SK-N-SH (cell line): ENCODE results near the gene C2CD3. TPM values are rescaled to one million over a fixed set of nuclear protein-coding genes. Genes with fewer than 3 reads are reported as not detected.

ENCODE experiments used
- CTCF ChIA-PET: fragments of 300-600, 350-600 bp; formaldehyde crosslinking; extraction: SDS; loops from one replicate; lab custom pipeline; 2021; lab: Yijun Ruan, JAX
- POLR2A ChIA-PET: fragments of 350-600 bp; sonication (Branson Sonifier 250); formaldehyde crosslinking; extraction: SDS; loops from one replicate; lab custom pipeline; 2020; ENCODE audit warnings: antibody characterized with exemption, inconsistent platforms; lab: Yijun Ruan, JAX
- DNase-seq: peaks from one replicate; pipeline ENCODE4 v3.0.0; 2012
- H2AFZ ChIP-seq: fragments of 200-600 bp; sonication (generic); 2 replicates; pipeline ENCODE4 v1.8.1; 2016; ENCODE audit warnings: antibody characterized with exemption, mild to moderate bottlenecking, low read depth
- H3F3A ChIP-seq: fragments of 200-600 bp; sonication (generic); replicated peaks from 2 replicates; pipeline ENCODE3; 2016; ENCODE audit warnings: antibody characterized with exemption, mild to moderate bottlenecking; ENCODE audit not compliant: insufficient read depth
- H3K27ac ChIP-seq, 2 experiments: fragments of 200-500 bp in 1 of 2; fragments of 200-600 bp in 1 of 2; sonication (Bioruptor generic) in 1 of 2; sonication (generic), shearing (Covaris generic) in 1 of 2; 2 replicates each; pipeline versions ENCODE4 v1.5.1 to v1.6.1; 2014 to 2016; ENCODE audit warnings: low read depth in 2 of 2, inconsistent platforms in 1 of 2, low read length in 1 of 2, mild to moderate bottlenecking in 1 of 2, mixed read lengths in 1 of 2
- H3K27me3 ChIP-seq: fragments of 200-600 bp; sonication (generic), shearing (Covaris generic); 2 replicates; pipeline ENCODE4 v1.6.1; 2016; ENCODE audit warnings: mixed run types; ENCODE audit not compliant: insufficient read depth
- H3K36me3 ChIP-seq, 2 experiments: fragments of 200-500 bp in 1 of 2; fragments of 200-600 bp in 1 of 2; sonication (Bioruptor generic) in 1 of 2; sonication (generic) in 1 of 2; replicated peaks in 1 of 2; 2 replicates each; pipeline versions ENCODE3 to v1.5.1; 2014 to 2016; ENCODE audit warnings: low read length in 1 of 2, mild to moderate bottlenecking in 1 of 2; ENCODE audit not compliant: insufficient read depth in 2 of 2, control insufficient read depth in 1 of 2
- H3K4me1 ChIP-seq, 2 experiments: fragments of 200-500 bp in 1 of 2; fragments of 200-600 bp in 1 of 2; sonication (Bioruptor generic) in 1 of 2; sonication (generic), shearing (Covaris generic) in 1 of 2; 2 replicates each; pipeline versions ENCODE4 v1.5.1 to v1.6.1; 2014 to 2016; ENCODE audit warnings: low read depth in 1 of 2, low read length in 1 of 2, mixed run types in 1 of 2; ENCODE audit not compliant: insufficient read depth in 2 of 2, control insufficient read depth in 1 of 2
- H3K4me2 ChIP-seq: fragments of 200-600 bp; sonication (generic), shearing (Covaris generic); 2 replicates; pipeline ENCODE4 v1.6.1; 2017; ENCODE audit warnings: mixed run types
- H3K4me3 ChIP-seq, 2 experiments: fragments of 200-500 bp in 1 of 2; fragments of 200-600 bp in 1 of 2; sonication (Bioruptor generic) in 1 of 2; sonication (generic), shearing (Covaris generic) in 1 of 2; 2 replicates each; pipeline versions ENCODE4 v1.5.1 to v1.8.1; 2014 to 2016; ENCODE audit warnings: low read depth in 2 of 2, inconsistent platforms in 1 of 2, low read length in 1 of 2, mild to moderate bottlenecking in 1 of 2, mixed read lengths in 1 of 2, moderate library complexity in 1 of 2
- H3K79me2 ChIP-seq: fragments of 200-600 bp; sonication (generic); 2 replicates; pipeline ENCODE4 v1.8.1; 2017; ENCODE audit warnings: mild to moderate bottlenecking; ENCODE audit not compliant: insufficient read depth
- H3K9ac ChIP-seq: fragments of 200-600 bp; sonication (generic); 2 replicates; pipeline ENCODE4 v1.6.1; 2017; ENCODE audit warnings: mixed run types
- H3K9me2 ChIP-seq: fragments of 200-600 bp; sonication (generic); 2 replicates; pipeline ENCODE4 v1.6.1; 2017; ENCODE audit warnings: mixed run types
- H3K9me3 ChIP-seq: fragments of 200-600 bp; sonication (generic); 2 replicates; pipeline ENCODE4 v1.6.1; 2017; ENCODE audit warnings: mixed run types, mild to moderate bottlenecking, moderate library complexity
- H4K20me1 ChIP-seq: fragments of 200-600 bp; sonication (generic); 2 replicates; pipeline ENCODE4 v1.6.1; 2017; ENCODE audit warnings: mild to moderate bottlenecking, mixed run types; ENCODE audit not compliant: insufficient read depth
- CHD2 ChIP-seq: fragments of 150-350 bp; IDR thresholded peaks from 2 replicates; pipeline ENCODE4 v1.6.1; 2018; ENCODE audit warnings: low read length; ENCODE audit not compliant: partially characterized antibody
- CTCF ChIP-seq: fragments of 200-600 bp; sonication (generic); IDR thresholded peaks from 2 replicates; pipeline ENCODE4 v1.6.1; 2017; ENCODE audit warnings: antibody characterized with exemption, mild to moderate bottlenecking, moderate library complexity
- EZH2phosphoT487 ChIP-seq: fragments of 200-600 bp; sonication (generic); IDR thresholded peaks from 2 replicates; pipeline ENCODE4 v1.6.1; 2017; ENCODE audit warnings: low read depth, mixed run types, mild to moderate bottlenecking, antibody characterized with exemption, moderate library complexity, borderline replicate concordance
- FOSL2 ChIP-seq: IDR thresholded peaks from 2 replicates; pipeline ENCODE4 v1.4.0; 2012; ENCODE audit warnings: low read depth, mild to moderate bottlenecking, moderate library complexity, borderline replicate concordance
- FOXJ3 ChIP-seq: sonication (generic); formaldehyde crosslinking; IDR thresholded peaks from 2 replicates; pipeline ENCODE4 v1.5.1; 2020; ENCODE audit warnings: mild to moderate bottlenecking, missing genetic modification reagents
- FOXM1 ChIP-seq: IDR thresholded peaks from 2 replicates; pipeline ENCODE4 v1.4.0; 2012; ENCODE audit warnings: low read depth, mild to moderate bottlenecking
- GABPA ChIP-seq: IDR thresholded peaks from 2 replicates; pipeline ENCODE4 v1.4.0; 2012; ENCODE audit warnings: low read depth, mild to moderate bottlenecking
- GATA2 ChIP-seq: sonication (generic); formaldehyde crosslinking; IDR thresholded peaks from 2 replicates; pipeline ENCODE4 v1.5.0; 2020; ENCODE audit warnings: mild to moderate bottlenecking, missing genetic modification reagents
- MEF2A ChIP-seq: IDR thresholded peaks from 2 replicates; pipeline ENCODE4 v1.4.0; 2012; ENCODE audit warnings: low read depth, borderline replicate concordance
- MXI1 ChIP-seq: IDR thresholded peaks from 2 replicates; pipeline ENCODE4 v1.6.1; 2012; ENCODE audit warnings: mild to moderate bottlenecking, low read depth, low read length, improper control_type of control experiment
- NRF1 ChIP-seq: IDR thresholded peaks from 2 replicates; pipeline ENCODE4 v1.6.1; 2012; ENCODE audit warnings: low read depth, mild to moderate bottlenecking, low read length
- POLR2AphosphoS5 ChIP-seq: IDR thresholded peaks from 2 replicates; pipeline ENCODE4 v1.6.1; 2012; ENCODE audit warnings: low read depth, low read length
- RCOR1 ChIP-seq: fragments of 150-350 bp; IDR thresholded peaks from 2 replicates; pipeline ENCODE4 v1.6.1; 2017; ENCODE audit warnings: antibody characterized with exemption, low read length
- RXRA ChIP-seq: IDR thresholded peaks from 2 replicates; pipeline ENCODE4 v1.4.0; 2012; ENCODE audit warnings: low read depth, mild to moderate bottlenecking, borderline replicate concordance
- TAF1 ChIP-seq: IDR thresholded peaks from 2 replicates; pipeline ENCODE4 v1.6.1; 2012; ENCODE audit warnings: low read depth, mild to moderate bottlenecking, low read length, moderate library complexity, borderline replicate concordance
- TEAD4 ChIP-seq: IDR thresholded peaks from 2 replicates; pipeline ENCODE4 v1.4.0; 2012; ENCODE audit warnings: mild to moderate bottlenecking, borderline replicate concordance; ENCODE audit not compliant: insufficient read depth
- YY1 ChIP-seq: IDR thresholded peaks from 2 replicates; pipeline ENCODE4 v1.4.0; 2012; ENCODE audit warnings: low read depth, mild to moderate bottlenecking
- ZBTB33 ChIP-seq: IDR thresholded peaks from 2 replicates; pipeline ENCODE4 v1.4.0; 2012; ENCODE audit warnings: low read depth, borderline replicate concordance
- WGBS: methylation state at CpG from one replicate; pipeline ENCODE4 v1.1.6; 2017; ENCODE audit warnings: low lambda C conversion rate; 5-methylcytosine and 5-hydroxymethylcytosine counted together
- polyA plus RNA-seq, 3 experiments: library from polyadenylated mRNA; depleted of rRNA; stranded (reverse); fragments of >200 nt; gene quantifications; 2 replicates each; pipeline ENCODE4 v1.2.3, GENCODE V29; 2012

The C2CD3 gene
- polyA plus RNA-seq, 1 of the 3 experiments (the other 2 are of a cell fraction) = 7.0 TPM

- H3K79me2 ChIP-seq = no peaks in the 10 kb centered on the region
- ChIA-PET CTCF (interaction anchor here (0.6 kb wide), 1 partner anchor 718 kb away, joined by 3 read pairs; no protein-coding TSS in a partner anchor), POLR2A (no interaction called here)
- no peaks in the 10 kb centered on the region for H3F3A ChIP-seq
- H3K4me2 ChIP-seq = no peak overlapping the region
- TF ChIP-seq NRF1 (no peak), MEF2A (no peak), EZH2phosphoT487 (no peak), GABPA (no peak), CHD2 (no peak), RXRA (no peak), POLR2AphosphoS5 (no peak), MXI1 (no peak), TAF1 (no peak), RCOR1 (no peak), FOSL2 (no peak), FOXM1 (no peak), FOXJ3 (no peak), ZBTB33 (no peak), CTCF (no peak), GATA2 (CRISPR knock-in tag) (no peak), YY1 (no peak), TEAD4 (no peak)
- H3K4me1 ChIP-seq = no peaks in the 10 kb centered on the region
- no peaks in the 10 kb centered on the region for H3K9me2 ChIP-seq
- WGBS = 86% methylated on average over 11 of the region's 11 CpGs
- H3K27me3 ChIP-seq = no peaks in the 10 kb centered on the region
- no peak overlapping the region for H3K4me3 ChIP-seq
- H4K20me1 ChIP-seq = no peaks in the 10 kb centered on the region
- no peak overlapping the region for H2AFZ ChIP-seq
- H3K36me3 ChIP-seq = peaks cover 0 to 12% of the 10 kb centered on the region in 2 experiments
- H3K9me3 ChIP-seq = no peaks in the 10 kb centered on the region
- H3K27ac ChIP-seq = no peak overlapping the region
- no peak overlapping the region for H3K9ac ChIP-seq
- DNase-seq = no peak
Observed at GRCh38 chr11:74004759-74005615, 165.8 kb downstream of the C2CD3 start.
